HG03565 (cell line): ENCODE measurements around the gene C1QTNF6.

Experiments
- ATAC-seq: cut with Tn5 transposase; IDR thresholded peaks from one replicate; pipeline ENCODE4 v1.9.1; 2021; ENCODE audit warnings: mild to moderate bottlenecking, moderate library complexity; ENCODE audit not compliant: unreplicated experiment

The C1QTNF6 gene

GRCh38 chr22:37224757-37225420, 36.8 kb upstream of the C1QTNF6 start:
- no peak for ATAC-seq

GRCh38 chr22:37223965-37224551, 36.0 kb upstream of the C1QTNF6 start:
- ATAC-seq = no peak

- no peak for ATAC-seq
Measured at GRCh38 chr22:37222440-37222971, 34.5 kb upstream of the C1QTNF6 start.

- ATAC-seq = no peak
Measured at GRCh38 chr22:37221424-37222333, 33.6 kb upstream of the C1QTNF6 start.

GRCh38 chr22:37220543-37220981, 32.5 kb upstream of the C1QTNF6 start:
- no peak for ATAC-seq

GRCh38 chr22:37219533-37219932, 31.5 kb upstream of the C1QTNF6 start:
- no peak for ATAC-seq

- peak; percentile 57 for ATAC-seq
Measured at GRCh38 chr22:37218771-37219411, 30.8 kb upstream of the C1QTNF6 start.

GRCh38 chr22:37218399-37218770, 30.3 kb upstream of the C1QTNF6 start:
- no peak for ATAC-seq

GRCh38 chr22:37215890-37216289, 27.8 kb upstream of the C1QTNF6 start:
- ATAC-seq = no peak

GRCh38 chr22:37214731-37215030, 26.6 kb upstream of the C1QTNF6 start:
- ATAC-seq = no peak

GRCh38 chr22:37213941-37214730, 26.1 kb upstream of the C1QTNF6 start:
- no peak for ATAC-seq

- no peak for ATAC-seq
Measured at GRCh38 chr22:37213218-37213855, 25.3 kb upstream of the C1QTNF6 start.

GRCh38 chr22:37212174-37212906, 24.3 kb upstream of the C1QTNF6 start, which contains the start of gene SSTR3:
SSTR3 (minus strand) TSS chr22:37212477; CDS start chr22:37207803, 4,674 bp downstream.
- no peak for ATAC-seq

- ATAC-seq = no peak
Measured at GRCh38 chr22:37211866-37212173, 23.8 kb upstream of the C1QTNF6 start.

GRCh38 chr22:37211075-37211865, 23.2 kb upstream of the C1QTNF6 start:
- ATAC-seq = no peak

GRCh38 chr22:37210041-37210803, 22.2 kb upstream of the C1QTNF6 start:
- ATAC-seq = no peak

GRCh38 chr22:37209140-37209845, 21.2 kb upstream of the C1QTNF6 start:
- ATAC-seq = no peak
